ENCODE data around the gene SSH2.
A peak's percentile ranks its signal among the peaks of the same experiment; 100 is the strongest.

SSH2 gene

GRCh38 chr17:29764217-29764616, 165.8 kb downstream of the SSH2 start:
- H3K4me1 ChIP-seq, result no peaks in the 10 kb centered on the region
- no peaks in the 10 kb centered on the region for H3K27me3 ChIP-seq
- no peaks in the 10 kb centered on the region for H3K9me3 ChIP-seq
- no peaks in the 10 kb centered on the region for H3K36me3 ChIP-seq
- no peak for TF ChIP-seq CTCF (IDR thresholded peaks at IDR 0.05; ENCODE audit: low read depth, low read length)
- DNase-seq, result no peak
- H3K4me3 ChIP-seq (ENCODE audit: low read depth, low read length), result no peak overlapping the region

GRCh38 chr17:29763273-29763672, 166.8 kb downstream of the SSH2 start:
- TF ChIP-seq CTCF (IDR thresholded peaks at IDR 0.05; ENCODE audit: low read depth, low read length), result no peak
- Histone ChIP-seq H3K9me3 (no peaks in the 10 kb centered on the region), H3K4me3 (ENCODE audit: low read depth, low read length) (no peak overlapping the region), H3K36me3 (no peaks in the 10 kb centered on the region), H3K4me1 (no peaks in the 10 kb centered on the region), H3K27me3 (no peaks in the 10 kb centered on the region)
- DNase-seq, result no peak

GRCh38 chr17:29761040-29761761, 168.8 kb downstream of the SSH2 start:
- H3K9me3 ChIP-seq, result no peaks in the 10 kb centered on the region
- no peak for TF ChIP-seq CTCF (IDR thresholded peaks at IDR 0.05; ENCODE audit: low read depth, low read length)
- H3K4me1 ChIP-seq, result no peaks in the 10 kb centered on the region
- no peaks in the 10 kb centered on the region for H3K27me3 ChIP-seq
- 0 out of 2 replicates have a peak, but pooled peaks cover 3% of the 10 kb centered on the region for H3K36me3 ChIP-seq
- DNase-seq, result peak; percentile 84
- H3K4me3 ChIP-seq (ENCODE audit: low read depth, low read length), result peak overlapping the region; percentile 83

GRCh38 chr17:29760279-29761039, 169.6 kb downstream of the SSH2 start:
- H3K4me3 ChIP-seq (ENCODE audit: low read depth, low read length), result peak overlapping the region; percentile 83
- H3K9me3 ChIP-seq, result no peaks in the 10 kb centered on the region
- no peaks in the 10 kb centered on the region for H3K27me3 ChIP-seq
- DNase-seq, result no peak
- no peak for TF ChIP-seq CTCF (IDR thresholded peaks at IDR 0.05; ENCODE audit: low read depth, low read length)
- H3K4me1 ChIP-seq, result no peaks in the 10 kb centered on the region
- 0 out of 2 replicates have a peak, but pooled peaks cover 3% of the 10 kb centered on the region for H3K36me3 ChIP-seq

- Histone ChIP-seq H3K9me3 (no peaks in the 10 kb centered on the region), H3K4me3 (ENCODE audit: low read depth, low read length) (no peak overlapping the region), H3K27me3 (no peaks in the 10 kb centered on the region), H3K4me1 (no peaks in the 10 kb centered on the region), H3K36me3 (0 out of 2 replicates have a peak, but pooled peaks cover 3% of the 10 kb centered on the region)
- no peak for DNase-seq
- no peak for TF ChIP-seq CTCF (IDR thresholded peaks at IDR 0.05; ENCODE audit: low read depth, low read length)
Measured at GRCh38 chr17:29758255-29758654, 171.8 kb downstream of the SSH2 start.

- no peak for DNase-seq
Measured at GRCh38 chr17:29757788-29758187, 172.2 kb downstream of the SSH2 start.

More at GRCh38 chr17:29757788-29758187, 172.2 kb downstream of the SSH2 start:
- Histone ChIP-seq H3K4me1 (no peaks in the 10 kb centered on the region), H3K9me3 (no peaks in the 10 kb centered on the region), H3K4me3 (ENCODE audit: low read depth, low read length) (no peak overlapping the region), H3K36me3 (0 out of 2 replicates have a peak, but pooled peaks cover 3% of the 10 kb centered on the region), H3K27me3 (no peaks in the 10 kb centered on the region)
- TF ChIP-seq CTCF (IDR thresholded peaks at IDR 0.05; ENCODE audit: low read depth, low read length), result no peak

Measured in BE2C (cell line).